Measurements from ENCODE around the gene GABRQ.

The GABRQ gene

GRCh38 chrX:152637649-152638442, at the start of gene GABRQ:
Gene GABRQ, plus strand, starts transcription at chrX:152637895. Its CDS starts 308 bp downstream, at chrX:152638203.
- DNase-seq = peak; percentile 22

GRCh38 chrX:152588206-152588605, 49.5 kb upstream of the GABRQ start:
- DNase-seq = no peak

GRCh38 chrX:152600853-152601633, 36.7 kb upstream of the GABRQ start:
- DNase-seq = no peak

- no peak for DNase-seq
Measured at GRCh38 chrX:152601848-152602616, 35.7 kb upstream of the GABRQ start.

GRCh38 chrX:152614791-152615190, 22.9 kb upstream of the GABRQ start:
- no peak for DNase-seq

- no peak for DNase-seq
Measured at GRCh38 chrX:152619897-152620296, 17.8 kb upstream of the GABRQ start.

- peak; percentile 65 for DNase-seq
Measured at GRCh38 chrX:152632445-152633097, 5.1 kb upstream of the GABRQ start.

- DNase-seq = peak; percentile 71
Measured at GRCh38 chrX:152635941-152636340, 1.8 kb upstream of the GABRQ start.

- no peak for DNase-seq
Measured at GRCh38 chrX:152638443-152638904, 779 bp downstream of the GABRQ start.

- DNase-seq = no peak
Measured at GRCh38 chrX:152639426-152639825, 1.7 kb downstream of the GABRQ start.

- DNase-seq = no peak
Measured at GRCh38 chrX:152640034-152640818, 2.5 kb downstream of the GABRQ start.

- no peak for DNase-seq
Measured at GRCh38 chrX:152641256-152641875, 3.7 kb downstream of the GABRQ start.

GRCh38 chrX:152641996-152642395, 4.3 kb downstream of the GABRQ start:
- DNase-seq = peak; percentile 30

GRCh38 chrX:152642931-152643564, 5.4 kb downstream of the GABRQ start:
- DNase-seq = no peak

GRCh38 chrX:152646961-152647360, 9.3 kb downstream of the GABRQ start:
- DNase-seq = no peak

GRCh38 chrX:152647978-152648377, 10.3 kb downstream of the GABRQ start:
- no peak for DNase-seq

- DNase-seq = no peak
Measured at GRCh38 chrX:152652060-152652459, 14.4 kb downstream of the GABRQ start.

- DNase-seq = no peak
Measured at GRCh38 chrX:152652467-152652866, 14.8 kb downstream of the GABRQ start.

GRCh38 chrX:152656087-152656486, 18.4 kb downstream of the GABRQ start:
- DNase-seq = no peak

GRCh38 chrX:152656890-152657289, 19.2 kb downstream of the GABRQ start:
- no peak for DNase-seq

- DNase-seq = no peak
Measured at GRCh38 chrX:152658302-152658701, 20.6 kb downstream of the GABRQ start.

Data from NCI-H1694 (cell line).